GM12878 (cell line): ENCODE data around the gene PLAAT5.

ENCODE experiments used
- CTCF ChIP-seq, 3 experiments: IDR thresholded peaks in 2 of 3; conservative IDR thresholded peaks in 1 of 3; 2 replicates each; pipeline ENCODE4 v1.5.1; 2011; ENCODE audit warnings: low read depth in 3 of 3, low read length in 3 of 3, mild to moderate bottlenecking in 3 of 3, control low read depth in 2 of 3, moderate library complexity in 2 of 3, inconsistent platforms in 1 of 3, mixed read lengths in 1 of 3; ENCODE audit not compliant: control insufficient read depth in 2 of 3, insufficient read depth in 1 of 3; ENCODE audit errors: extremely low read depth in 1 of 3
- CUX1 ChIP-seq: IDR thresholded peaks from 2 replicates; pipeline ENCODE4 v1.6.1; 2012; ENCODE audit warnings: improper control_type of control experiment, low read depth, low read length; ENCODE audit not compliant: insufficient replicate concordance
- EZH2 ChIP-seq: IDR thresholded peaks from 2 replicates; pipeline ENCODE4 v1.6.1; 2012; ENCODE audit warnings: low read depth, mild to moderate bottlenecking, control low read depth, inconsistent platforms, low read length, borderline replicate concordance; ENCODE audit not compliant: control insufficient read depth
- JUND ChIP-seq: IDR thresholded peaks from 2 replicates; pipeline ENCODE4 v1.6.1; 2012; ENCODE audit warnings: low read depth, mild to moderate bottlenecking, low read length, improper control_type of control experiment, moderate library complexity
- KDM1A ChIP-seq: fragments of 200-600 bp; sonication (generic); IDR thresholded peaks from 2 replicates; pipeline ENCODE4 v1.6.1; 2016; ENCODE audit warnings: borderline replicate concordance
- MAX ChIP-seq: IDR thresholded peaks from 2 replicates; pipeline ENCODE4 v1.6.1; 2012; ENCODE audit warnings: low read depth, low read length, improper control_type of control experiment
- MYB ChIP-seq: fragments of 150-350 bp; IDR thresholded peaks from 2 replicates; pipeline ENCODE4 v1.6.1; 2014; ENCODE audit warnings: mild to moderate bottlenecking, low read depth, low read length, borderline replicate concordance
- POLR2A ChIP-seq: IDR thresholded peaks from 2 replicates; pipeline ENCODE4 v1.6.1; 2011; ENCODE audit warnings: low read depth, mild to moderate bottlenecking, low read length
- REST ChIP-seq: IDR thresholded peaks from 2 replicates; pipeline ENCODE4 v1.6.1; 2012; ENCODE audit warnings: mild to moderate bottlenecking, low read depth, low read length
- SMC3 ChIP-seq: IDR thresholded peaks from 2 replicates; pipeline ENCODE4 v1.6.1; 2011; ENCODE audit warnings: low read length, improper control_type of control experiment, borderline replicate concordance
- SP1 ChIP-seq: IDR thresholded peaks from one replicate; pipeline ENCODE4 v1.6.1; 2011; ENCODE audit warnings: low read depth, low read length
- SUZ12 ChIP-seq: fragments of 200-600 bp; sonication (generic); IDR thresholded peaks from one replicate; pipeline ENCODE4 v1.6.1; 2018; ENCODE audit warnings: antibody characterized with exemption, mild to moderate bottlenecking; ENCODE audit not compliant: unreplicated experiment
- USF1 ChIP-seq: IDR thresholded peaks from 2 replicates; pipeline ENCODE4 v1.6.1; 2011; ENCODE audit warnings: borderline replicate concordance, low read depth, mild to moderate bottlenecking, moderate library complexity, mixed read lengths, low read length; ENCODE audit not compliant: insufficient read depth; ENCODE audit errors: extremely low read length

- TF ChIP-seq CTCF (IDR thresholded peaks at IDR 0.05 in 2 of 3, conservative IDR thresholded peaks at IDR 0.05 in 1 of 3; ENCODE audit: control insufficient read depth in 2 of 3, extremely low read depth in 1 of 3, insufficient read depth in 1 of 3, low read depth in 3 of 3, low read length in 3 of 3) = no peak
- no peak for TF ChIP-seq SMC3
- no peak for TF ChIP-seq REST
- no peak for TF ChIP-seq CUX1
- TF ChIP-seq EZH2 = no peak
- TF ChIP-seq SUZ12 = no peak
- TF ChIP-seq USF1 = no peak
- TF ChIP-seq SP1 = no peak
- TF ChIP-seq MYB = no peak
- TF ChIP-seq MAX = no peak
- no peak for TF ChIP-seq POLR2A
- TF ChIP-seq JUND = no peak
- no peak for TF ChIP-seq KDM1A
Observed at GRCh38 chr11:63493127-63493526, 2.2 kb upstream of the PLAAT5 start.
